ENCODE data around the gene PLSCR1.

GRCh38 chr3:146513386-146514051 is 30.9 kb downstream of the PLSCR1 start:
- TF ChIP-seq RAD21 (conservative IDR thresholded peaks at IDR 0.05) (no peak), CTCF (IDR thresholded peaks at IDR 0.05; ENCODE audit: poor library complexity, severe bottlenecking) (no peak), TAF1 (IDR thresholded peaks at IDR 0.05; ENCODE audit: low read depth) (no peak), POLR2AphosphoS5 (IDR thresholded peaks at IDR 0.05) (no peak), EZH2 (IDR thresholded peaks at IDR 0.05; ENCODE audit: borderline replicate concordance, insufficient read depth, low read length, poor library complexity, severe bottlenecking) (no peak), EP300 (conservative IDR thresholded peaks at IDR 0.05; ENCODE audit: poor library complexity, severe bottlenecking) (no peak), SMC3 (conservative IDR thresholded peaks at IDR 0.05; ENCODE audit: poor library complexity) (no peak), MXI1 (conservative IDR thresholded peaks at IDR 0.05; ENCODE audit: poor library complexity, severe bottlenecking) (no peak)
- TF ChIP-seq, protein P1, sequence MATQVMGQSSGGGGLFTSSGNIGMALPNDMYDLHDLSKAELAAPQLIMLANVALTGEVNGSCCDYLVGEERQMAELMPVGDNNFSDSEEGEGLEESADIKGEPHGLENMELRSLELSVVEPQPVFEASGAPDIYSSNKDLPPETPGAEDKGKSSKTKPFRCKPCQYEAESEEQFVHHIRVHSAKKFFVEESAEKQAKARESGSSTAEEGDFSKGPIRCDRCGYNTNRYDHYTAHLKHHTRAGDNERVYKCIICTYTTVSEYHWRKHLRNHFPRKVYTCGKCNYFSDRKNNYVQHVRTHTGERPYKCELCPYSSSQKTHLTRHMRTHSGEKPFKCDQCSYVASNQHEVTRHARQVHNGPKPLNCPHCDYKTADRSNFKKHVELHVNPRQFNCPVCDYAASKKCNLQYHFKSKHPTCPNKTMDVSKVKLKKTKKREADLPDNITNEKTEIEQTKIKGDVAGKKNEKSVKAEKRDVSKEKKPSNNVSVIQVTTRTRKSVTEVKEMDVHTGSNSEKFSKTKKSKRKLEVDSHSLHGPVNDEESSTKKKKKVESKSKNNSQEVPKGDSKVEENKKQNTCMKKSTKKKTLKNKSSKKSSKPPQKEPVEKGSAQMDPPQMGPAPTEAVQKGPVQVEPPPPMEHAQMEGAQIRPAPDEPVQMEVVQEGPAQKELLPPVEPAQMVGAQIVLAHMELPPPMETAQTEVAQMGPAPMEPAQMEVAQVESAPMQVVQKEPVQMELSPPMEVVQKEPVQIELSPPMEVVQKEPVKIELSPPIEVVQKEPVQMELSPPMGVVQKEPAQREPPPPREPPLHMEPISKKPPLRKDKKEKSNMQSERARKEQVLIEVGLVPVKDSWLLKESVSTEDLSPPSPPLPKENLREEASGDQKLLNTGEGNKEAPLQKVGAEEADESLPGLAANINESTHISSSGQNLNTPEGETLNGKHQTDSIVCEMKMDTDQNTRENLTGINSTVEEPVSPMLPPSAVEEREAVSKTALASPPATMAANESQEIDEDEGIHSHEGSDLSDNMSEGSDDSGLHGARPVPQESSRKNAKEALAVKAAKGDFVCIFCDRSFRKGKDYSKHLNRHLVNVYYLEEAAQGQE (IDR thresholded peaks at IDR 0.05; ENCODE audit: borderline replicate concordance), result no peak

Measured in neural cell (in vitro differentiated cells).